KMS-11 (cell line): ENCODE data around the gene B2M.
A peak's percentile ranks its signal among the peaks of the same experiment; 100 is the strongest.

ENCODE experiments used
- H2AFZ ChIP-seq: fragments of 200-600 bp; sonication (generic); 2 replicates; pipeline ENCODE4 v1.6.1; 2016; ENCODE audit warnings: antibody characterized with exemption, mixed run types, low read depth
- H3K27ac ChIP-seq: fragments of 200-600 bp; sonication (generic); 2 replicates; pipeline ENCODE4 v1.6.1; 2016; ENCODE audit warnings: mild to moderate bottlenecking, mixed run types
- H3K27me3 ChIP-seq: fragments of 200-600 bp; sonication (generic); 2 replicates; pipeline ENCODE4 v1.6.1; 2017; ENCODE audit warnings: mild to moderate bottlenecking, low read depth, mixed run types, moderate library complexity; ENCODE audit not compliant: insufficient read depth
- H3K36me3 ChIP-seq: fragments of 200-600 bp; sonication (generic); 2 replicates; pipeline ENCODE4 v1.6.1; 2017; ENCODE audit warnings: mild to moderate bottlenecking, mixed run types; ENCODE audit not compliant: insufficient read depth
- H3K4me1 ChIP-seq: fragments of 200-600 bp; sonication (generic); 2 replicates; pipeline ENCODE4 v1.6.1; 2016; ENCODE audit warnings: mild to moderate bottlenecking, low read depth, mixed run types; ENCODE audit not compliant: poor library complexity, severe bottlenecking
- H3K4me2 ChIP-seq: fragments of 200-600 bp; sonication (generic); 2 replicates; pipeline ENCODE4 v1.7.0; 2016; ENCODE audit warnings: mild to moderate bottlenecking, mixed run types
- H3K4me3 ChIP-seq: fragments of 200-600 bp; sonication (generic); IDR thresholded peaks from 2 replicates; pipeline ENCODE4 v1.6.1; 2017; ENCODE audit warnings: low read depth, low read length, mixed read lengths; ENCODE audit not compliant: insufficient read depth
- H3K79me2 ChIP-seq: fragments of 200-600 bp; sonication (generic); 2 replicates; pipeline ENCODE4 v1.6.1; 2016; ENCODE audit warnings: low read depth, mixed run types; ENCODE audit not compliant: insufficient read depth
- H3K9ac ChIP-seq: fragments of 200-600 bp; sonication (generic); 2 replicates; pipeline ENCODE4 v1.6.1; 2016; ENCODE audit warnings: mild to moderate bottlenecking, mixed run types
- H4K20me1 ChIP-seq: fragments of 200-600 bp; sonication (generic); 2 replicates; pipeline ENCODE4 v1.6.1; 2016; ENCODE audit warnings: mild to moderate bottlenecking, mixed run types; ENCODE audit not compliant: insufficient read depth
- CTCF ChIP-seq: fragments of 200-600 bp; sonication (generic); conservative IDR thresholded peaks from 2 replicates; pipeline ENCODE4 v1.6.1; 2017; ENCODE audit warnings: low read depth, mild to moderate bottlenecking, antibody characterized with exemption, low read length, moderate library complexity, mixed read lengths

The B2M gene

GRCh38 chr15:44666210-44667038, 44.9 kb upstream of the B2M start:
- H3K9ac ChIP-seq: no peak overlapping the region
- no peaks in the 10 kb centered on the region for H3K36me3 ChIP-seq
- H3K79me2 ChIP-seq: peaks cover 9% of the 10 kb centered on the region; the same call in 1 of the 2 replicates
- peaks cover 37% of the 10 kb centered on the region for H3K4me1 ChIP-seq
- H3K4me3 ChIP-seq: no peak overlapping the region
- TF ChIP-seq CTCF: no peak
- H3K27ac ChIP-seq: no peak overlapping the region
- no peaks in the 10 kb centered on the region for H3K27me3 ChIP-seq
- H4K20me1 ChIP-seq: no peaks in the 10 kb centered on the region
- no peak overlapping the region for H2AFZ ChIP-seq
- peak overlapping the region; percentile 11; the same call in 1 of the 2 replicates for H3K4me2 ChIP-seq

GRCh38 chr15:44667039-44667360, 44.3 kb upstream of the B2M start:
- H3K79me2 ChIP-seq: peaks cover 3% of the 10 kb centered on the region; the same call in 1 of the 2 replicates
- H3K36me3 ChIP-seq: no peaks in the 10 kb centered on the region
- no peaks in the 10 kb centered on the region for H3K27me3 ChIP-seq
- no peak overlapping the region for H3K9ac ChIP-seq
- no peak overlapping the region for H3K4me3 ChIP-seq
- no peak for TF ChIP-seq CTCF
- no peak overlapping the region for H3K27ac ChIP-seq
- no peak overlapping the region for H2AFZ ChIP-seq
- H4K20me1 ChIP-seq: no peaks in the 10 kb centered on the region
- peaks cover 37% of the 10 kb centered on the region for H3K4me1 ChIP-seq
- H3K4me2 ChIP-seq: peak overlapping the region; percentile 11; the same call in 1 of the 2 replicates

GRCh38 chr15:44668921-44669320, 42.4 kb upstream of the B2M start:
- Histone ChIP-seq H3K27me3 (no peaks in the 10 kb centered on the region), H3K4me1 (peaks cover 44% of the 10 kb centered on the region), H3K4me2 (no peak overlapping the region), H3K4me3 (no peak overlapping the region), H3K79me2 (no peaks in the 10 kb centered on the region), H3K36me3 (no peaks in the 10 kb centered on the region), H4K20me1 (no peaks in the 10 kb centered on the region), H3K27ac (no peak overlapping the region), H2AFZ (no peak overlapping the region), H3K9ac (no peak overlapping the region)
- no peak for TF ChIP-seq CTCF

GRCh38 chr15:44670087-44670950, 41.0 kb upstream of the B2M start:
- H3K9ac ChIP-seq: no peak overlapping the region
- H3K79me2 ChIP-seq: no peaks in the 10 kb centered on the region
- 0 out of 2 replicates have a peak overlapping the region, but pooled peaks have one; percentile 67 for H3K4me2 ChIP-seq
- H3K27me3 ChIP-seq: no peaks in the 10 kb centered on the region
- H3K27ac ChIP-seq: no peak overlapping the region
- no peak overlapping the region for H3K4me3 ChIP-seq
- no peak for TF ChIP-seq CTCF
- peaks cover 47% of the 10 kb centered on the region for H3K4me1 ChIP-seq
- no peak overlapping the region for H2AFZ ChIP-seq
- H3K36me3 ChIP-seq: no peaks in the 10 kb centered on the region
- H4K20me1 ChIP-seq: no peaks in the 10 kb centered on the region
